Measurements from ENCODE around the gene IQCK.

The IQCK gene

DNA sequence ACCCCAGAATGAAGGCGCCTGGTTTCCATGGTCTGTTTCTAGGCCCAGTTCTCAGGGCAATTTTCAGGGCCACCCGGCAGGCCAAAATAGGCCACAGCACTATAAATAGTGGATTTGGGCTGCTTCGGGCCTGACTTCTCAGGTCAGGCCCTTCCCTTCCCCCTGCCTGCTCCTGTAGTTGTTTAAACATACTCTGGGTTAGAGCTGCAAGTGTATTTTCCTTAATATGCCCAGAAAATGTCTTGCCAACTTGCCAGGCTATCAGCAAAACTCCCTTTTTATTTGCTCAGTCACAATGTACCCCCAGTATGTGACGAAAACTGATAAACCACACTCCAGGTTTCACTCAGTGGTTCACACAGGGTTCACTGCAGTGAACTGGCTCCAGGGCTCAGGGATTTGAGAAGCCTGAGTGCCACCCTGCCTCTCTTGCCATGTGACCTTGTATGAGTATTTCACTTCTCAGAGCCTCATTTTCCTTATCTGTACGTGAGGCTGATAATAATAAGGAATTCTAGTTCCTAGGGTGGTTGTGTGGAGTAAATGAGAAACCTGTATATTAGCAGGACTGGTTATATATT is 90.1 kb downstream of the IQCK start:
- no peak for DNase-seq

- DNase-seq = no peak
These were observed 91.1 kb downstream of the IQCK start for GRCh38 chr16:19809121-19809635.

GRCh38 chr16:19809693-19810092 is 91.6 kb downstream of the IQCK start:
- no peak for DNase-seq

DNA sequence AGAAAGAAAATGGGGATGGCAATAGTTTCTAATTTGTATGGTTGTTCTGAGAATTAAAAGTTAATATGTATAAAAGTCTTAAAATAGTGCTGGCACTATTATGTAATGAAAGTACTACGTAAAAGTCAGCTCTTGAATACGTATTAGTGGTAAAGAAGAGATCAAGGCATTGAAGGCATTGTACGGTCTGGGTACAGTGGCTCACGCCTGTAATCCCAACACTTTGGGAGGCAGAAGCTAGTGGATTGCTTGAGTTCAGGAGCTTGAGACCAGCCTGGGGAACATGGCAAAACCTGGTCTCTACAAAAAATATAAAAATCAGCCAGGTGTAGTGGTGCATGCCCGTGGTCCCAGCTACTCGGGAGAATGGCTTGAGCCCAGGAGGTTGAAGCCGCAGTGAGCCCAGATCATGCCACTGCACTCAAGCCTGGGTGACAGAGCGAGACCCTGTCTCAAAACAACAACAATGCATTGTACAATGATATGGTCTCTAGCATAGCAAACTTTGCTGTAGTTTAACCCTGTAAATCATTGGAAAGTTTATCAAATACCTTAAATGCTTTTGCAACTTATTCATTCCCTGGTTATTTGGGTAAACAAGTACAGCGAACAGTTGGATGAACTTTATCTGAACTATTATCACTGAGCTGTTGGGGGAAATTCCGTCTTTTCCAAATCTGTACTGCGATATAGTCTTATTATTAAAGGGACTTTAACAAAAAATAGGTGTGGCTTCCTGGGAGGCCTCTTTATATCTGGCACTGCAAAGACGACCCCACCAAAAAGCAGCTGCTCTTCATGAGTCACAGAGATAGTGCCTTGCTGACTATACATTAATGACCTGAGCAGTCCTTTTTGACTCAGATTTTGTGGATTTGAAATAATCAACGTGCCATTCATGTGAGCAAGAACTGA is 93.0 kb downstream of the IQCK start:
- no peak for DNase-seq

- DNase-seq = no peak
These were observed 94.9 kb downstream of the IQCK start for GRCh38 chr16:19812986-19813385.

DNA sequence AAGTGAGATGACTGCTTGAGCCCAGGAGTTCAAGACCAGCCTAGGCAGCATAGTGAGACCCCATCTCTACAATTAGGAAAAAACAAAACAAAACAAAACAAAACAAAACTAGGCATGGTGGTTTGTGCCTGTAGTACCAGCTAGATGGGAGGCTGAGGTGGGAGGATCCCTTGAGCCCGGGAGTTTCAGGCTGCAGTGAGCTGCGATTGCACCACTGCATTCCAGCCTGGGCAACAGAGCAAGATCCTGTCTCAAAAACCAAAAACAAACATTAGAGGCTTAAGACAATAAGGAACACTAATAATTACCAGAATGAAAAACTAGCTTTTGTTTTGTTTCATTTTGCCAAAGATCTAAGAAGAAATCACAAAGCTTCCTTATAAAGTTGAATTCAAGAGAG is 97.3 kb downstream of the IQCK start:
- DNase-seq = no peak

GRCh38 chr16:19817122-19817521 is 99.1 kb downstream of the IQCK start:
- DNase-seq = no peak

- no peak for DNase-seq
These were observed 99.8 kb downstream of the IQCK start for GRCh38 chr16:19817875-19818274.

- no peak for DNase-seq
These were observed 104.5 kb downstream of the IQCK start for GRCh38 chr16:19822533-19822932.

DNA sequence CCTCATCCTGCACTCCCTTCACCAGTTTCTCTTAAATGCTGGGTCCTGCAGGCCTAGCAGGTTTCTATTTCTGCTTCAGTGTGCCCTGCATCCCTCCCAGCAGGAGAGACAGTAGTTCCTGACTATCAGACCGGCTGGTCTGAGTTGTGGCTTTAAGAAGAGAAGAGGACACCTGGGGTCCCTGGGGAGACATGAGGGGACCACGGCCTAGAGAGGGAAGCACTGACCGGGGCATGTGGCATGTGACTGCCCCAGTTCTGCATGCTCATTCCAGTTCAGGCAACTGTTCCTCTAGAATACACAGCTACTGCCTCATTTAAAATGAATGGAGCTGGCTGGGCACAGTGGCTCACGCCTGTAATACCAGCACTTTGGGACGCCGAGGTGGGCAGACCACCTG is 105.3 kb downstream of the IQCK start:
- no peak for DNase-seq

GRCh38 chr16:19824216-19824615 is 106.1 kb downstream of the IQCK start:
- no peak for DNase-seq

GRCh38 chr16:19829844-19830692 is 112.0 kb downstream of the IQCK start:
- no peak for DNase-seq

GRCh38 chr16:19830902-19831560 is 113.0 kb downstream of the IQCK start:
- DNase-seq = no peak

GRCh38 chr16:19831678-19832077 is 113.6 kb downstream of the IQCK start:
- no peak for DNase-seq

DNA sequence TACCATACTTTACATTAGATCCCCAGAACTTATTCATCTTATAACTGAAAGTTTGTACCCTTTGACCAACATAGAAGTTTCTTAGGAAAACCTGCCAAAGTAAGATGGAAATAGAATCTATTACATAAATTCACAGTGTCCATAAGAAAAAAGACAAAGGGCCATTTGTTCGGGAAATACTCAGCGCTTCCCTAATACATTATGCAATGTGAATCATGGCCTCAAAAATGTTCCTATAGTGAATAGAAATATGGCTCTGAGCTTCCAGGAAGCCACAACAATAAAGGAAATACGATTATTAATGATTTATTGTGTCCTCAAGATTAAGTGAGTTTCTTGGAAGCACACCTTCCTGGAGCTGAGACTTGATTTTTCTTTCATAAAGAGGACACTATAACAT is 115.1 kb downstream of the IQCK start:
- no peak for DNase-seq

- DNase-seq = no peak
These were observed 115.5 kb downstream of the IQCK start for GRCh38 chr16:19833581-19833980.

GRCh38 chr16:19835196-19835595 is 117.1 kb downstream of the IQCK start:
- DNase-seq = no peak

DNA sequence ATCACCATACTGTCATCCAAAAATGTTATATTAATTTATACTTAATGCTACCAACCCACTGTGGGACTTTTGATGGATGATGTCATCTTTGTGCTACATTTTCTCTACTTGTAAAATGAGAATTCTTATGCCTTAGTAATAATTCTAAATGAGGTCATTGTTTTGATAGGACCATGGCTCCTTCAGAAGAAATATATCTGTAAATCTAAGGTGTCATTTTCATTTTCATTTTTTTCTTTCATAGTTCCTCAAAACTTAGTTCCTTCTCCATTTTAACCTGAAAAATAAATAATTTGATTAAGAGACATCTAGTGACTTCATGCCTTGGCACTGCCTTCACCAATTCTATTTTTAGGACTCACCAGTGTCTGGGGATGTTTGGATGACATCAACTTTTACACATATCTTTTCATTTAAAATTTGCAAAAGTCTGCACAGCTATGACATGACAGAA is 117.9 kb downstream of the IQCK start:
- no peak for DNase-seq

GRCh38 chr16:19837331-19837980 is 119.4 kb downstream of the IQCK start:
- DNase-seq = no peak

DNA sequence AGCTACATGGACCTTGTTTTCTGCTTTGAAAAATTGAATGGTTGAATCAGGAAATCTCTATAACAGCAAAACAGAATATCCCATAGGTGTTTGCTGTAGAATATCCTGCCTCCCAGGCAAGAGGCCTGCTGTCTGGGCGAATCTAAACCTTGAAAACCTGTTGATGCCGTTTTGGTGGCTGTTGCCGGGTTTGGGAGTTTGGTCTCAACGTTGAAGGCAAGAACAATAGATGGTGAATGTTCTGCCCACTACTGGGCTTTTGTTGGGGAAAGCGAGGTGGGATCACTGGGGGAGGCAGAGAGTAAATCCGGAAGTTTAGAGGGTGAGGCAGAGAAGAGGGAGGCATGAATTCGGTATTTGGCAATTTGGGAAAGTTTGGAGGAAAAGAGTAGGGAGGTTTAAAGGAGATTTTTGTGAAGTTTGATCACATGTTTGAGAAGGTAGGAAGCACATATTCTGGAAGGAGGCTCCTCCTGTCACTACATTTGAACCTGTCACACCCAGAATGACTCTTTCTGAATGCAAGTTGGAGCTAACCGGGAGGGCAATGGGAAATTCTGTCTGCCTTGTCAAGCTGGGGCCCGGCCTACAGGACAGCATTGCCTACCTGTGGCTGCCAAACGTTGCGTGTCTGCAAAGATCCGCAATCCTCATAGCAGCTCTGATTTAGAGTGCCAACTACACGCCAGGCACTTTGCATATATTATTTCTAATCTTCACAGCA is 120.1 kb downstream of the IQCK start:
- DNase-seq = no peak

DNA sequence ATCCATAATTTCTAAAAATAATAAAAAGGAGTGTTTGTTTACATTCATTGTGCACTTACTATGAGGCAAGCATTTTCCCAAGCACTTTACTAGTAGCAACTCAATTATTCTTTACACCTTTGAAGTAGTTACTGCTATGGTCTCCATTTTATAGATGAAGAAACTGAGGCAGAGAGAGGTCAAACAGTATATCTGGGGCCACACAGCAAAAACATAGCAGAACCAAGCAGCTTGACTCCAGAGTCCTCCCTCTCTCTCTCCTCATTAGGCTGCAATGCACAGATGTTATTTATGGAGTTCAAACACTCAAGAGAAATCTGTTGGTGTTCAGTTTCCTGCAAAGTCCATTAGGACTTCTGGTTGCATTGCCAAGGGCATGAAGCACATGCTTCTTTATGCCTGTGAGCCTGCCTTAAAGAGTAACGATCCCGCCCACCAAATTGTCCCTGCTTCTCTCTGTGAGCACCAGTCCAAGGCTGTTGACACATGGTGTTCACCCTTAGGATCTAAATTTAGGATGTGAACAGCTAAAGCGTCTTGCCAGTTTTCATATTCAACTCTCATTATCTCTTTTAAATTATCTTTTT is 122.5 kb downstream of the IQCK start:
- DNase-seq = no peak

Measured in activated CD4-positive, alpha-beta T cell treated with anti-CD3 and anti-CD28 coated beads for 48 hours (primary cell).